Osteoblast (primary cell): ENCODE results near the gene TCTA. TPM values are rescaled to one million over a fixed set of nuclear protein-coding genes. Genes with fewer than 3 reads are reported as not detected.
"Not testable (repeated sequence)": the region's sequence is repeated elsewhere in the genome, so short reads cannot be mapped to it uniquely, and the experiment has no call there.

Experiments
- DNase-seq: peaks from one replicate; pipeline ENCODE4 v3.0.0; 2011; ENCODE audit warnings: low spot score, mixed read lengths; ENCODE audit not compliant: insufficient read length; ENCODE audit errors: missing footprints
- H2AFZ ChIP-seq: 2 replicates; pipeline ENCODE4 v1.6.0; 2011; ENCODE audit warnings: mild to moderate bottlenecking, low read length
- H3K27ac ChIP-seq: 2 replicates; pipeline ENCODE4 v1.5.1; 2011; ENCODE audit warnings: mild to moderate bottlenecking, low read depth, low read length, moderate library complexity
- H3K27me3 ChIP-seq: 2 replicates; pipeline ENCODE4 v1.6.0; 2012; ENCODE audit warnings: mild to moderate bottlenecking, control low read depth, inconsistent platforms, low read length, moderate library complexity; ENCODE audit not compliant: insufficient read depth
- H3K36me3 ChIP-seq: 2 replicates; pipeline ENCODE4 v1.5.1; 2011; ENCODE audit warnings: mild to moderate bottlenecking, low read length, control low read depth, moderate library complexity; ENCODE audit not compliant: insufficient read depth
- H3K4me1 ChIP-seq: 2 replicates; pipeline ENCODE4 v1.5.1; 2011; ENCODE audit warnings: mild to moderate bottlenecking, low read length, control low read depth, moderate library complexity; ENCODE audit not compliant: insufficient read depth
- H3K4me2 ChIP-seq: 2 replicates; pipeline ENCODE4 v1.6.0; 2011; ENCODE audit warnings: mild to moderate bottlenecking, low read length; ENCODE audit not compliant: insufficient read depth
- H3K4me3 ChIP-seq: fragments of 200-600 bp; sonication (generic); 3 replicates; pipeline ENCODE4 v1.5.1; 2012; ENCODE audit warnings: mild to moderate bottlenecking, low read length, inconsistent platforms; ENCODE audit not compliant: insufficient read depth
- H3K79me2 ChIP-seq: 2 replicates; pipeline ENCODE4 v1.6.0; 2012; ENCODE audit warnings: mild to moderate bottlenecking, low read length, control low read depth, inconsistent platforms; ENCODE audit not compliant: insufficient read depth
- H3K9me3 ChIP-seq: 2 replicates; pipeline ENCODE4 v1.5.1; 2011; ENCODE audit warnings: low read depth, low read length, control low read depth
- H4K20me1 ChIP-seq: 2 replicates; pipeline ENCODE4 v1.6.0; 2012; ENCODE audit warnings: mild to moderate bottlenecking, low read length, control low read depth; ENCODE audit not compliant: insufficient read depth
- total RNA-seq: library from RNA; depleted of rRNA; stranded (reverse); fragments of >200 nt; gene quantifications from 2 replicates; pipeline ENCODE4 v1.2.3, GENCODE V29; 2012
- TF ChIP-seq, protein P1 (sequence below): IDR thresholded peaks from 2 replicates; pipeline ENCODE4 v1.5.1; 2011; ENCODE audit warnings: mild to moderate bottlenecking, low read depth, low read length, moderate library complexity; ENCODE audit errors: extremely low read depth

TCTA gene
- total RNA-seq, 1 donor, result 35.8 TPM

DNA sequence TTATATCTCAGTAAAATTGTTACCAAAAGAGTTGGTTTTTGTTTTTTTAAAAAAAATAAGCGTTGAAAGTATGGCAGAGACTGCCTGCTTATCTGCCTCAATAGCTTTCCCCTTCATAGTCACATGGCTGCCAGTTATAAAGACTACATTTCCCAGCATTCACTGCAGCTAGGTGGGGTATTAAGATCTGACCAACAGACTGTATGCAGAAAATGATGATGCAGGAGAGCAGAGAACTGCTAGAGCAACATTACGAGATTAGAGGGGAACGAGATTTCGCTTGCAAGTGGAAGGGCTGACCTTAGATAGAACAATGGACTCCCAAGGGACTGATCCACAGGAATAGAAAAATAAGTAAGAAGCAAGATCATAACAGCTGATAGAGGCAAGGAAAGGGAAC lies 14.8 kb upstream of the TCTA start:
- peaks cover 37% of the 10 kb centered on the region for H3K36me3 ChIP-seq
- H3K4me1 ChIP-seq, result peaks cover 12% of the 10 kb centered on the region
- H3K4me2 ChIP-seq, result no peak overlapping the region
- DNase-seq, result no peak
- peaks cover 81% of the 10 kb centered on the region for H4K20me1 ChIP-seq
- H2AFZ ChIP-seq, result no peak overlapping the region
- peaks cover 96% of the 10 kb centered on the region for H3K79me2 ChIP-seq
- TF ChIP-seq, protein P1, sequence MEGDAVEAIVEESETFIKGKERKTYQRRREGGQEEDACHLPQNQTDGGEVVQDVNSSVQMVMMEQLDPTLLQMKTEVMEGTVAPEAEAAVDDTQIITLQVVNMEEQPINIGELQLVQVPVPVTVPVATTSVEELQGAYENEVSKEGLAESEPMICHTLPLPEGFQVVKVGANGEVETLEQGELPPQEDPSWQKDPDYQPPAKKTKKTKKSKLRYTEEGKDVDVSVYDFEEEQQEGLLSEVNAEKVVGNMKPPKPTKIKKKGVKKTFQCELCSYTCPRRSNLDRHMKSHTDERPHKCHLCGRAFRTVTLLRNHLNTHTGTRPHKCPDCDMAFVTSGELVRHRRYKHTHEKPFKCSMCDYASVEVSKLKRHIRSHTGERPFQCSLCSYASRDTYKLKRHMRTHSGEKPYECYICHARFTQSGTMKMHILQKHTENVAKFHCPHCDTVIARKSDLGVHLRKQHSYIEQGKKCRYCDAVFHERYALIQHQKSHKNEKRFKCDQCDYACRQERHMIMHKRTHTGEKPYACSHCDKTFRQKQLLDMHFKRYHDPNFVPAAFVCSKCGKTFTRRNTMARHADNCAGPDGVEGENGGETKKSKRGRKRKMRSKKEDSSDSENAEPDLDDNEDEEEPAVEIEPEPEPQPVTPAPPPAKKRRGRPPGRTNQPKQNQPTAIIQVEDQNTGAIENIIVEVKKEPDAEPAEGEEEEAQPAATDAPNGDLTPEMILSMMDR, result no peak
- no peaks in the 10 kb centered on the region for H3K9me3 ChIP-seq
- peak overlapping the region; percentile 45 for H3K27ac ChIP-seq
- no peaks in the 10 kb centered on the region for H3K27me3 ChIP-seq
- H3K4me3 ChIP-seq, result no peak overlapping the region

DNA sequence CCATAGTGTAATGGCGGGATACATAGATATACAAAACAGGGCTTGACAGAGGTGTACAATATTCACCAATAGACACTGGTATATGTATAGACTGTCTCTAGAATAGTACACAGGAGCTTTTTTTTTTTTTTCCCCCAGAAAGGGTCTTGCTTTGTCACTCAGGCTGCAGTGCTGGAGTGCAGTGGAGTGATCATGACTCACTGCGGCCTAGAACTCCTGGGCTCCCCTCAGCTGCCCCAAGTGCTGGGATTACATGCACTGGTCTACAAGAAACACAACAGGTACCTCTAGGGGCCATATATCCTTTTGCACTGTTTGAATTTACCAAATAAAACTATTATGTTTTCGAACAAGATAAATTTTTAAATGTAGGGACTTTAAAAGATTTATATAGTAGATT lies 12.8 kb upstream of the TCTA start:
- TF ChIP-seq, protein P1, result no peak
- H3K4me1 ChIP-seq, result peaks cover 12% of the 10 kb centered on the region
- H3K79me2 ChIP-seq, result peaks cover 97% of the 10 kb centered on the region
- H3K27me3 ChIP-seq, result no peaks in the 10 kb centered on the region
- no peak for DNase-seq
- H3K27ac ChIP-seq, result no peak overlapping the region
- no peaks in the 10 kb centered on the region for H3K9me3 ChIP-seq
- H3K36me3 ChIP-seq, result peaks cover 41% of the 10 kb centered on the region
- H4K20me1 ChIP-seq, result peaks cover 81% of the 10 kb centered on the region
- no peak overlapping the region for H3K4me3 ChIP-seq
- H3K4me2 ChIP-seq, result no peak overlapping the region
- H2AFZ ChIP-seq, result no peak overlapping the region

GRCh38 chr3:49401766-49402165 lies 10.5 kb upstream of the TCTA start:
- H3K4me2 ChIP-seq, result no peak overlapping the region
- no peaks in the 10 kb centered on the region for H3K9me3 ChIP-seq
- H2AFZ ChIP-seq, result no peak overlapping the region
- no peak overlapping the region for H3K27ac ChIP-seq
- TF ChIP-seq, protein P1, result no peak
- peaks cover 80% of the 10 kb centered on the region for H4K20me1 ChIP-seq
- no peak overlapping the region for H3K4me3 ChIP-seq
- peaks cover 34% of the 10 kb centered on the region for H3K36me3 ChIP-seq
- no peaks in the 10 kb centered on the region for H3K27me3 ChIP-seq
- H3K79me2 ChIP-seq, result peaks cover 97% of the 10 kb centered on the region
- DNase-seq, result no peak
- H3K4me1 ChIP-seq, result peaks cover 18% of the 10 kb centered on the region

GRCh38 chr3:49403891-49404290 lies 8.3 kb upstream of the TCTA start:
- peaks cover 17% of the 10 kb centered on the region for H3K4me1 ChIP-seq

GRCh38 chr3:49405570-49405969 lies 6.7 kb upstream of the TCTA start:
- Histone ChIP-seq H3K79me2 (peaks cover 98% of the 10 kb centered on the region), H3K36me3 (peaks cover 16% of the 10 kb centered on the region), H3K27ac (peak overlapping the region; percentile 10), H4K20me1 (peaks cover 82% of the 10 kb centered on the region), H3K4me2 (peak overlapping the region; percentile 50), H3K4me1 (peaks cover 23% of the 10 kb centered on the region)
- H2AFZ ChIP-seq, DNase-seq, H3K27me3 ChIP-seq, H3K4me3 ChIP-seq, H3K9me3 ChIP-seq: not testable (repeated sequence)

More at GRCh38 chr3:49403891-49404290, 8.3 kb upstream of the TCTA start:
- peaks cover 97% of the 10 kb centered on the region for H3K79me2 ChIP-seq
- H2AFZ ChIP-seq, result no peak overlapping the region
- no peak overlapping the region for H3K27ac ChIP-seq
- H3K4me3 ChIP-seq, result no peak overlapping the region
- no peak overlapping the region for H3K4me2 ChIP-seq
- H4K20me1 ChIP-seq, result peaks cover 80% of the 10 kb centered on the region
- peaks cover 19% of the 10 kb centered on the region for H3K36me3 ChIP-seq
- no peak for DNase-seq
- TF ChIP-seq, protein P1, result no peak
- H3K9me3 ChIP-seq, result no peaks in the 10 kb centered on the region
- H3K27me3 ChIP-seq, result no peaks in the 10 kb centered on the region
